SU-DHL-6 (cell line): ENCODE measurements around the gene CHCHD3.

Source experiments
- H2AFZ ChIP-seq: fragments of 200-600 bp; sonication (generic); 2 replicates; pipeline ENCODE4 v1.6.1; 2014; ENCODE audit warnings: low read depth, mild to moderate bottlenecking, moderate library complexity, mixed read lengths, antibody characterized with exemption, low read length; ENCODE audit not compliant: severe bottlenecking
- H3F3A ChIP-seq: fragments of 200-600 bp; shearing (Covaris generic); 2 replicates; pipeline ENCODE4 v1.6.0; 2016; ENCODE audit warnings: antibody characterized with exemption, mild to moderate bottlenecking; ENCODE audit not compliant: insufficient read depth
- H3K27ac ChIP-seq: fragments of 200-600 bp; sonication (generic); 2 replicates; pipeline ENCODE4 v1.5.1; 2016; ENCODE audit warnings: low read depth, mild to moderate bottlenecking, low read length, moderate library complexity, mixed read lengths
- H3K27me3 ChIP-seq: fragments of 200-600 bp; sonication (generic), shearing (Covaris generic); 2 replicates; pipeline ENCODE4 v1.6.0; 2014; ENCODE audit warnings: mild to moderate bottlenecking, low read length
- H3K36me3 ChIP-seq: fragments of 200-600 bp; sonication (generic); 2 replicates; pipeline ENCODE4 v1.6.1; 2014; ENCODE audit warnings: mild to moderate bottlenecking, low read length, mixed read lengths
- H3K4me2 ChIP-seq: fragments of 300-600, 200-600 bp; shearing (Covaris generic), sonication (generic); 2 replicates; pipeline ENCODE4 v1.6.0; 2014; ENCODE audit warnings: low read length, low read depth, mild to moderate bottlenecking; ENCODE audit not compliant: poor library complexity, severe bottlenecking
- H3K4me3 ChIP-seq: fragments of 200-600 bp; sonication (generic); 2 replicates; pipeline ENCODE4 v1.5.1; 2014; ENCODE audit warnings: antibody characterized with exemption, low read length, mild to moderate bottlenecking, mixed read lengths; ENCODE audit not compliant: insufficient read depth, poor library complexity, severe bottlenecking
- H3K79me2 ChIP-seq: fragments of 200-600 bp; sonication (generic); 2 replicates; pipeline ENCODE4 v1.6.1; 2014; ENCODE audit warnings: mild to moderate bottlenecking, low read length, moderate library complexity; ENCODE audit not compliant: insufficient read depth
- H3K9ac ChIP-seq: fragments of 200-600 bp; sonication (generic); 2 replicates; pipeline ENCODE4 v1.7.0; 2014; ENCODE audit warnings: mild to moderate bottlenecking, low read length
- H3K9me2 ChIP-seq: fragments of 200-600 bp; sonication (generic); replicated peaks from 2 replicates; pipeline ENCODE4 v1.6.1; 2014; ENCODE audit warnings: low read length; ENCODE audit not compliant: insufficient read depth
- H3K9me3 ChIP-seq: fragments of 200-600 bp; sonication (generic); 2 replicates; pipeline ENCODE4 v1.6.1; 2014; ENCODE audit warnings: low read length, mixed read lengths; ENCODE audit not compliant: insufficient read depth
- H4K20me1 ChIP-seq: fragments of 200-600 bp; sonication (generic); 2 replicates; pipeline ENCODE4 v1.6.1; 2014; ENCODE audit warnings: low read depth, mild to moderate bottlenecking, antibody characterized with exemption, low read length, moderate library complexity, mixed read lengths
- EZH2phosphoT487 ChIP-seq: fragments of 200-600 bp; sonication (generic), shearing (Covaris generic); conservative IDR thresholded peaks from 2 replicates; pipeline ENCODE4 v1.6.1; 2018; ENCODE audit warnings: mild to moderate bottlenecking, antibody characterized with exemption, low read length, moderate library complexity, mixed read lengths
- TF ChIP-seq, protein P1 (sequence below): fragments of 200-600 bp; sonication (generic); IDR thresholded peaks from one replicate; pipeline ENCODE4 v1.5.1; 2017; ENCODE audit warnings: antibody characterized with exemption, mild to moderate bottlenecking, low read length, moderate library complexity; ENCODE audit not compliant: insufficient read depth, poor library complexity, severe bottlenecking

Gene CHCHD3

DNA sequence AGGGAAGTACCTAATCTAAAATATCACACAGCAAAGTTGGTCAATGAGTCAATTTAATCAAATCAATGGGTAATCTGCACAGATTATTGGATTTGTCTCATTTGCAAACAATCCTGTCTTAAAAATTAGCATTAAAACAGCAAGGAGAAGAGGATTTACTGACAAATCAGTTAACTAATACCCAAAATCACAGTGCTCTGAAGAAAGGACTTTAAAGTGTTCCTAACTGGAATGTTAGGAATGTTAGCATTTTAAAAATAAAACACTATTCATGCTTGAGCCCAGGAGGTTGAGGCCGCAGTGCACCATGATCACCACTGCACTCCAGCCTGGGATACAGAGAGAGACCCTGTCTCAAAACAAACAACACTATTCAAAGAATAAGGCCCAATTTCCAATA is 83.1 kb downstream of the CHCHD3 start:
- peaks cover 60% of the 10 kb centered on the region for H3K79me2 ChIP-seq
- no peak overlapping the region for H3K4me3 ChIP-seq
- no peak overlapping the region for H3K4me2 ChIP-seq
- no peak overlapping the region for H3K27ac ChIP-seq
- H3K9ac ChIP-seq = no peak overlapping the region
- 0 out of 2 replicates have a peak, but pooled peaks cover 9% of the 10 kb centered on the region for H4K20me1 ChIP-seq
- H3F3A ChIP-seq = no peaks in the 10 kb centered on the region
- H3K9me2 ChIP-seq = no peaks in the 10 kb centered on the region
- TF ChIP-seq, protein P1, sequence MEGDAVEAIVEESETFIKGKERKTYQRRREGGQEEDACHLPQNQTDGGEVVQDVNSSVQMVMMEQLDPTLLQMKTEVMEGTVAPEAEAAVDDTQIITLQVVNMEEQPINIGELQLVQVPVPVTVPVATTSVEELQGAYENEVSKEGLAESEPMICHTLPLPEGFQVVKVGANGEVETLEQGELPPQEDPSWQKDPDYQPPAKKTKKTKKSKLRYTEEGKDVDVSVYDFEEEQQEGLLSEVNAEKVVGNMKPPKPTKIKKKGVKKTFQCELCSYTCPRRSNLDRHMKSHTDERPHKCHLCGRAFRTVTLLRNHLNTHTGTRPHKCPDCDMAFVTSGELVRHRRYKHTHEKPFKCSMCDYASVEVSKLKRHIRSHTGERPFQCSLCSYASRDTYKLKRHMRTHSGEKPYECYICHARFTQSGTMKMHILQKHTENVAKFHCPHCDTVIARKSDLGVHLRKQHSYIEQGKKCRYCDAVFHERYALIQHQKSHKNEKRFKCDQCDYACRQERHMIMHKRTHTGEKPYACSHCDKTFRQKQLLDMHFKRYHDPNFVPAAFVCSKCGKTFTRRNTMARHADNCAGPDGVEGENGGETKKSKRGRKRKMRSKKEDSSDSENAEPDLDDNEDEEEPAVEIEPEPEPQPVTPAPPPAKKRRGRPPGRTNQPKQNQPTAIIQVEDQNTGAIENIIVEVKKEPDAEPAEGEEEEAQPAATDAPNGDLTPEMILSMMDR = no peak
- TF ChIP-seq EZH2phosphoT487 = no peak
- H2AFZ ChIP-seq = no peak overlapping the region
- H3K9me3 ChIP-seq = no peaks in the 10 kb centered on the region
- no peaks in the 10 kb centered on the region for H3K27me3 ChIP-seq
- H3K36me3 ChIP-seq = no peaks in the 10 kb centered on the region

DNA sequence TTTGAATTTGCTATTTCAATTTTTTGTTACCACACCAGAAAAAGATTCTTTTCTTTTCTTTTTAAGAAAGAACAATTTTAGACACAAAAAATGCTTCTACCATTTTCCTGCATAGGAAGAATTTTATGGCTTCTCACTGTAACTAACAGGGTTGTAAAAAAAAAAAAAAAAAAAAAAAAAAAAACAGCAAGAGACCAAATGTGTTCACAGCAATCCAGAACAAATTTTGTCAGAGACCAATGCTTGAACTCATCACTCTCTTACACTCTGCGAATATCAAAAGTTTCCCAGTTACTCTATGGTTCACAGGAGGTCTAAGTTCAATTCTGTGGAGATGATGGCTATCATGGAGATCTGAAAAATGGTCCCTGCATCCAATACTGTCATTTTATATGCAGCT is 84.4 kb downstream of the CHCHD3 start:
- no peaks in the 10 kb centered on the region for H3F3A ChIP-seq
- no peak overlapping the region for H2AFZ ChIP-seq
- H3K9me2 ChIP-seq = no peaks in the 10 kb centered on the region
- no peak overlapping the region for H3K4me3 ChIP-seq
- no peaks in the 10 kb centered on the region for H3K9me3 ChIP-seq
- no peak overlapping the region for H3K4me2 ChIP-seq
- H4K20me1 ChIP-seq = 0 out of 2 replicates have a peak, but pooled peaks cover 9% of the 10 kb centered on the region
- H3K79me2 ChIP-seq = peaks cover 73% of the 10 kb centered on the region
- no peaks in the 10 kb centered on the region for H3K36me3 ChIP-seq
- no peaks in the 10 kb centered on the region for H3K27me3 ChIP-seq
- no peak overlapping the region for H3K9ac ChIP-seq
- TF ChIP-seq, protein P1 = no peak
- TF ChIP-seq EZH2phosphoT487 = no peak
- H3K27ac ChIP-seq = no peak overlapping the region

DNA sequence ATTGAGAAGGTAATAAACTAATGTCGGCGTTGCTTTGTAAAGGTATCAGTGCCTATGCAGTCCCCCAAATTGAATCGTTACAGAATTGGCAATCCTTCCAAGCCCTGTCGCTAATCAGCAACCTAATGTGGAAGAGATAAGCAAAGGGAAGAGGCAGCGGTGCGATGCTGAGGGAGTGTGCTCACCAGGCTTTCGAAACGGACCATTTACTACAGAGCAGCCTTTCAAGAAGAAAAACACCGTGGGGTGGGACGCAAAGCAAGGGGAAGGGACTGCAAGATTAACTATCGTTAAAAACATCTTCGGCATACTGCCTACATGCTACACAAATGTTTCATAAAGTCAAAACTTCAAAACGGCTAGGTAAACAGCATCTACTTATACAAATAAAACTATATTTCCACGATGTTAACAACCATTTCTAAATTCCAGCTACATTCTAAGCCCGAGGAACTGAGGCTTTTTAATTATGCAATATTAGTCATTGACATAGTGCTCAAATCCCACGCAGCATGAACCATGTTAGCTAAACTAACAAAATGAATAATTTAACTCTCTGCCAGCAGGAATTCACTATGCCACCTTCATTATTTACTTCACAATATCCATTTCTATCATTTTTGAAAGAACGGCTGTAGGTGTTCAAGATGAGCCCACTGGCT is 85.2 kb downstream of the CHCHD3 start:
- H3K79me2 ChIP-seq = peaks cover 72% of the 10 kb centered on the region
- H3F3A ChIP-seq = no peaks in the 10 kb centered on the region
- no peak overlapping the region for H3K4me3 ChIP-seq
- H3K36me3 ChIP-seq = no peaks in the 10 kb centered on the region
- no peaks in the 10 kb centered on the region for H3K9me2 ChIP-seq
- TF ChIP-seq, protein P1 = no peak
- TF ChIP-seq EZH2phosphoT487 = no peak
- H4K20me1 ChIP-seq = 0 out of 2 replicates have a peak, but pooled peaks cover 9% of the 10 kb centered on the region
- no peaks in the 10 kb centered on the region for H3K27me3 ChIP-seq
- H3K27ac ChIP-seq = no peak overlapping the region
- no peak overlapping the region for H3K4me2 ChIP-seq
- no peak overlapping the region for H2AFZ ChIP-seq
- H3K9me3 ChIP-seq = no peaks in the 10 kb centered on the region
- H3K9ac ChIP-seq = no peak overlapping the region
